Ascending aorta (tissue), 2 donors: ENCODE results near the gene POU2AF3. TPM values are rescaled to one million over a fixed set of nuclear protein-coding genes. Genes with fewer than 3 reads are reported as not detected.

ENCODE experiments used
- DNase-seq, 2 donors: peaks; one replicate each; pipeline ENCODE4 v3.0.0-alpha.2; 2019; ENCODE audit warnings: low spot score in 2 of 2
- H3K27ac ChIP-seq, 2 donors: fragments of 200-600 bp; sonication (generic); one replicate each; pipeline ENCODE4 v1.5.1; 2016 to 2017; ENCODE audit warnings: mild to moderate bottlenecking in 1 of 2
- H3K27me3 ChIP-seq: fragments of 200-600 bp; sonication (generic); one replicate; pipeline ENCODE4 v1.5.1; 2017
- H3K36me3 ChIP-seq, 2 donors: fragments of 200-600 bp; sonication (generic); one replicate each; pipeline ENCODE4 v1.5.1; 2016
- H3K4me1 ChIP-seq, 2 donors: fragments of 200-600 bp; sonication (generic); one replicate each; pipeline ENCODE4 v1.5.1; 2016 to 2017; ENCODE audit warnings: mild to moderate bottlenecking in 1 of 2
- H3K4me3 ChIP-seq, 2 donors: fragments of 200-600 bp; sonication (generic); one replicate each; pipeline ENCODE4 v1.5.1; 2016 to 2017; ENCODE audit warnings: mild to moderate bottlenecking in 1 of 2
- H3K9me3 ChIP-seq, 2 donors: fragments of 200-600 bp; sonication (generic); one replicate each; pipeline ENCODE4 v1.5.1; 2016
- CTCF ChIP-seq, 3 experiments: fragments of 200-600 bp in 2 of 3; fragments of 450-650 bp in 1 of 3; sonication (generic) in 2 of 3; IDR thresholded peaks; one replicate each; pipeline ENCODE4 v1.5.1; 2016 to 2019; ENCODE audit warnings: antibody characterized with exemption in 3 of 3, mild to moderate bottlenecking in 1 of 3, moderate library complexity in 1 of 3
- intact Hi-C: fragments of 100-400 bp; cut with DNase I; formaldehyde crosslinking; loops from one replicate; pipeline ENCODE4 v1.15.1; 2023
- total RNA-seq: library from RNA; depleted of rRNA; stranded (reverse); fragments of >200 nt; gene quantifications from one replicate; pipeline ENCODE4 v1.1.0, GENCODE V29; 2016

POU2AF3 gene
- total RNA-seq, 1 donor from 2014 or later, result not detected

- Histone ChIP-seq H3K4me1 (peaks cover 16 to 38% of the 10 kb centered on the region in 2 donors), H3K9me3 (no peaks in the 10 kb centered on the region), H3K36me3 (no peaks in the 10 kb centered on the region), H3K27ac (peak overlapping the region; percentile 79 to 82), H3K4me3 (peak overlapping the region; percentile 14 to 15), H3K27me3 (no peaks in the 10 kb centered on the region)
- intact Hi-C loops, result loop anchor here (2.0 to 10.0 kb wide), 4 partner anchors 25 to 1322 kb away; partner anchors contain the start of gene POU2AF3
- peak in 1 of 2 donors; percentile 78 for DNase-seq
- TF ChIP-seq CTCF (IDR thresholded peaks at IDR 0.05), result no peak
These were observed 26.0 kb downstream of the POU2AF3 start for GRCh38 chr11:111324277-111324720.

GRCh38 chr11:111325259-111325658 is 26.9 kb downstream of the POU2AF3 start:
- Histone ChIP-seq H3K27me3 (no peaks in the 10 kb centered on the region), H3K4me3 (no peak overlapping the region), H3K36me3 (no peaks in the 10 kb centered on the region), H3K27ac (peak overlapping the region; percentile 79 to 82), H3K4me1 (peaks cover 18 to 46% of the 10 kb centered on the region in 2 donors), H3K9me3 (no peaks in the 10 kb centered on the region)
- intact Hi-C loops, result loop anchor here (2.0 to 10.0 kb wide), 3 partner anchors 26 to 410 kb away; partner anchors contain the start of gene POU2AF3
- no peak for DNase-seq
- TF ChIP-seq CTCF (IDR thresholded peaks at IDR 0.05), result no peak

- Histone ChIP-seq H3K27me3 (no peaks in the 10 kb centered on the region), H3K27ac (peak overlapping the region; percentile 89 to 92), H3K36me3 (no peaks in the 10 kb centered on the region), H3K4me3 (no peak overlapping the region), H3K9me3 (no peaks in the 10 kb centered on the region), H3K4me1 (peaks cover 32 to 50% of the 10 kb centered on the region in 2 donors)
- no peak for TF ChIP-seq CTCF (IDR thresholded peaks at IDR 0.05)
- intact Hi-C loops, result loop anchor here (10.0 kb wide), 2 partner anchors 122 to 408 kb away; no protein-coding TSS in a partner anchor
- no peak for DNase-seq
These were observed 28.5 kb downstream of the POU2AF3 start for GRCh38 chr11:111326824-111327223.

- Histone ChIP-seq H3K36me3 (no peaks in the 10 kb centered on the region), H3K27me3 (no peaks in the 10 kb centered on the region), H3K4me1 (peaks cover 34 to 57% of the 10 kb centered on the region in 2 donors), H3K4me3 (no peak overlapping the region), H3K27ac (peak overlapping the region; percentile 89 to 92), H3K9me3 (no peaks in the 10 kb centered on the region)
- DNase-seq, result peak in 1 of 2 donors; percentile 72
- TF ChIP-seq CTCF (IDR thresholded peaks at IDR 0.05), result no peak
- intact Hi-C loops, result loop anchor here (10.0 kb wide), 2 partner anchors 123 to 407 kb away; no protein-coding TSS in a partner anchor
These were observed 29.7 kb downstream of the POU2AF3 start for GRCh38 chr11:111327908-111328624.

GRCh38 chr11:111329306-111330204 is 31.2 kb downstream of the POU2AF3 start:
- peaks cover 34 to 62% of the 10 kb centered on the region in 2 donors for H3K4me1 ChIP-seq
- no peaks in the 10 kb centered on the region for H3K9me3 ChIP-seq
- peak; percentile 37 to 75 for DNase-seq
- H3K27me3 ChIP-seq, result no peaks in the 10 kb centered on the region
- no peak overlapping the region for H3K4me3 ChIP-seq
- no peaks in the 10 kb centered on the region for H3K36me3 ChIP-seq
- intact Hi-C loops, result loop anchor here (10.0 kb wide), 2 partner anchors 125 to 405 kb away; no protein-coding TSS in a partner anchor
- peak overlapping the region; percentile 89 to 92 for H3K27ac ChIP-seq
- TF ChIP-seq CTCF (IDR thresholded peaks at IDR 0.05), result no peak
